Mesenchymal stem cell (in vitro differentiated cells and primary cell): Measurements from ENCODE around the gene PDZRN4.
A peak's percentile ranks its signal among the peaks of the same experiment; 100 is the strongest.

ENCODE experiments used
- DNase-seq: peaks from one replicate; pipeline ENCODE4 v3.0.0-alpha.2; 2013
- H2AFZ ChIP-seq: one replicate; pipeline ENCODE4 v1.6.1; 2013; ENCODE audit warnings: low read depth, mild to moderate bottlenecking, control low read depth, inconsistent platforms, low read length, moderate library complexity
- H2AK5ac ChIP-seq: 2 replicates; pipeline ENCODE4 v1.6.1; 2013; ENCODE audit warnings: low read length, moderate library complexity, mild to moderate bottlenecking, inconsistent platforms; ENCODE audit not compliant: severe bottlenecking
- H2BK120ac ChIP-seq: one replicate; pipeline ENCODE4 v1.6.1; 2013; ENCODE audit warnings: low read depth, mild to moderate bottlenecking, inconsistent platforms, low read length, moderate library complexity
- H2BK12ac ChIP-seq, 2 experiments: one replicate each; pipeline ENCODE4 v1.6.1; 2013; ENCODE audit warnings: inconsistent platforms in 2 of 2, low read length in 2 of 2, mild to moderate bottlenecking in 2 of 2, moderate library complexity in 2 of 2, control low read depth in 1 of 2
- H2BK15ac ChIP-seq: one replicate; pipeline ENCODE4 v1.6.1; 2013; ENCODE audit warnings: mild to moderate bottlenecking, low read depth, inconsistent platforms; ENCODE audit not compliant: poor library complexity, severe bottlenecking
- H2BK5ac ChIP-seq: 2 replicates; pipeline ENCODE4 v1.6.1; 2013; ENCODE audit warnings: low read depth, mild to moderate bottlenecking, low read length, control low read depth, inconsistent platforms; ENCODE audit not compliant: poor library complexity, severe bottlenecking
- H3K14ac ChIP-seq, 2 experiments: one replicate each; pipeline ENCODE4 v1.6.1; 2013; ENCODE audit warnings: inconsistent platforms in 2 of 2, low read length in 2 of 2, control low read depth in 1 of 2, mild to moderate bottlenecking in 1 of 2, moderate library complexity in 1 of 2
- H3K18ac ChIP-seq, 2 experiments: one replicate each; pipeline ENCODE4 v1.6.1; 2013; ENCODE audit warnings: inconsistent platforms in 2 of 2, low read length in 2 of 2, control low read depth in 1 of 2, low read depth in 1 of 2, mild to moderate bottlenecking in 1 of 2
- H3K23ac ChIP-seq, 2 experiments: one replicate each; pipeline ENCODE4 v1.6.1; 2013; ENCODE audit warnings: inconsistent platforms in 2 of 2, low read length in 2 of 2, mild to moderate bottlenecking in 2 of 2, moderate library complexity in 2 of 2, control low read depth in 1 of 2
- H3K27ac ChIP-seq: 2 replicates; pipeline ENCODE4 v1.5.1; 2013; ENCODE audit warnings: mild to moderate bottlenecking, moderate library complexity, low read length, control low read depth, inconsistent platforms; ENCODE audit not compliant: poor library complexity, severe bottlenecking
- H3K27me3 ChIP-seq, 2 experiments: 2 replicates each; pipeline versions ENCODE4 v1.6.1 to v1.7.0; 2013; ENCODE audit warnings: low read length in 2 of 2, mild to moderate bottlenecking in 2 of 2, moderate library complexity in 2 of 2, control low read depth in 1 of 2, inconsistent platforms in 1 of 2; ENCODE audit not compliant: control insufficient read depth in 1 of 2, insufficient read depth in 1 of 2
- H3K36me3 ChIP-seq, 2 experiments: 2 replicates each; pipeline versions ENCODE4 v1.6.1 to v1.7.0; 2013; ENCODE audit warnings: low read length in 2 of 2, control low read depth in 1 of 2, inconsistent platforms in 1 of 2, low read depth in 1 of 2, mild to moderate bottlenecking in 1 of 2; ENCODE audit not compliant: insufficient read depth in 2 of 2, control insufficient read depth in 1 of 2
- H3K4ac ChIP-seq, 2 experiments: one replicate each; pipeline ENCODE4 v1.6.1; 2013; ENCODE audit warnings: inconsistent platforms in 2 of 2, low read length in 2 of 2, mild to moderate bottlenecking in 2 of 2, moderate library complexity in 2 of 2, control low read depth in 1 of 2, low read depth in 1 of 2
- H3K4me1 ChIP-seq: 2 replicates; pipeline ENCODE4 v1.6.1; 2013; ENCODE audit warnings: low read depth, low read length, control low read depth; ENCODE audit not compliant: control insufficient read depth, insufficient read depth
- H3K4me2 ChIP-seq: 2 replicates; pipeline ENCODE4 v1.6.1; 2013; ENCODE audit warnings: low read length, mild to moderate bottlenecking, inconsistent platforms; ENCODE audit not compliant: poor library complexity, severe bottlenecking
- H3K4me3 ChIP-seq, 2 experiments: 2 replicates each; pipeline versions ENCODE4 v1.5.1 to v1.7.0; 2013; ENCODE audit warnings: low read length in 2 of 2, mild to moderate bottlenecking in 2 of 2, control low read depth in 1 of 2, low read depth in 1 of 2; ENCODE audit not compliant: insufficient read depth in 1 of 2
- H3K79me1 ChIP-seq: replicated peaks from 2 replicates; pipeline ENCODE4 v1.6.1; 2013; ENCODE audit warnings: mild to moderate bottlenecking, control low read depth, low read length, inconsistent platforms; ENCODE audit not compliant: poor library complexity, severe bottlenecking
- H3K9ac ChIP-seq: 2 replicates; pipeline ENCODE4 v1.7.0; 2013; ENCODE audit warnings: mild to moderate bottlenecking, low read length, moderate library complexity
- H3K9me3 ChIP-seq: 2 replicates; pipeline ENCODE4 v1.7.0; 2013; ENCODE audit warnings: mild to moderate bottlenecking, low read length; ENCODE audit not compliant: control insufficient read depth
- H4K8ac ChIP-seq: one replicate; pipeline ENCODE4 v1.6.1; 2013; ENCODE audit warnings: inconsistent platforms, mild to moderate bottlenecking, low read length, moderate library complexity
- H4K91ac ChIP-seq: one replicate; pipeline ENCODE4 v1.6.1; 2013; ENCODE audit warnings: mild to moderate bottlenecking, low read length, inconsistent platforms
- whole genome bisulfite sequencing: methylation state at CpG from one replicate; pipeline ENCODE4 v1.1.7; 2013; ENCODE audit warnings: mixed read lengths; 5-methylcytosine and 5-hydroxymethylcytosine counted together

The PDZRN4 gene

DNA sequence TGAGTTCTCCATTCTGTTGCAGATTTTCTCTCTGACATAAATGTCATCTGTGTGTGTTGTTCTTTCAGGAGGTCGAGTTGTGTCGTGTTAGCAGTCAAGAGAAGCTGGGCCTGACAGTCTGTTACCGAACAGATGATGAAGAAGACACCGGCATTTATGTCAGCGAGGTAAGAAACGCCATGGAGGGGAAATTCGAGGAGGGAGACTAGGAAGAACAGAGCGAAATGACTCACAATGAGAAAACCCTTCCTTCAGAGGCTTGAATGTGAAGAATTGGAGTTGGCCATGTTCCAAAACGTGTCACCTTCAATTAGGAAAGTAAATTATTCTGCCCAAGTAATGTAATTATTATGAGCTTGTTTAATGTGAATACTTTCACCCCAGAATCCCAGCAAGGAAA lies 364.5 kb downstream of the PDZRN4 start:
- Histone ChIP-seq H3K9me3 (no peaks in the 10 kb centered on the region), H3K27ac (no peak overlapping the region), H3K4me1 (no peaks in the 10 kb centered on the region), H2AK5ac (no peak overlapping the region), H2BK120ac (no peak overlapping the region), H3K27me3 (no peaks in the 10 kb centered on the region), H2AFZ (no peak overlapping the region), H2BK15ac (no peak overlapping the region), H4K91ac (no peak overlapping the region), H3K79me1 (no peaks in the 10 kb centered on the region), H4K8ac (no peak overlapping the region), H3K9ac (no peak overlapping the region), H3K4me3 (no peak overlapping the region), H3K23ac (no peak overlapping the region), H2BK12ac (no peak overlapping the region), H3K18ac (no peak overlapping the region), H3K36me3 (no peaks in the 10 kb centered on the region), H3K4me2 (no peak overlapping the region), H2BK5ac (no peak overlapping the region), H3K4ac (no peak overlapping the region), H3K14ac (no peak overlapping the region)
- WGBS, result 78% methylated on average over 8 of the region's 9 CpGs
- DNase-seq, result peak; percentile 6

DNA sequence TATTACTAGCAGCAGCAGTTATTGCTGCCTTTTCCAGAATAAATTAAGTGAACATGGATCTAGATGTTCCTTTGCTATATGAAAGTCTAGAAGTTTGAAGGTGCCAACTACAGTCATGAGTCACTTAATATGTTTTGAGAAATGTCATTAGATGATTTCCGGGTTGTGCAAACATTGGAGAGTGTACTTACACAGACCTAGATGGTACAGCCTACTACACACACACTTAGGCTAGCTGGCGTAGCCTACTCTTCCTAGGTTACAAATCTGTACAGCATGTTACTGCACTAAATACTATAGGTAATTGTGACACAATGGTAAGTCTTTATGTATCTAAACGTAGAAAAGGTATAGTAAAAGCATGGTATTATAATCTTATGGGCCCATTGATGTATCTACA lies 368.1 kb downstream of the PDZRN4 start:
- no peak overlapping the region for H3K4ac ChIP-seq

DNA sequence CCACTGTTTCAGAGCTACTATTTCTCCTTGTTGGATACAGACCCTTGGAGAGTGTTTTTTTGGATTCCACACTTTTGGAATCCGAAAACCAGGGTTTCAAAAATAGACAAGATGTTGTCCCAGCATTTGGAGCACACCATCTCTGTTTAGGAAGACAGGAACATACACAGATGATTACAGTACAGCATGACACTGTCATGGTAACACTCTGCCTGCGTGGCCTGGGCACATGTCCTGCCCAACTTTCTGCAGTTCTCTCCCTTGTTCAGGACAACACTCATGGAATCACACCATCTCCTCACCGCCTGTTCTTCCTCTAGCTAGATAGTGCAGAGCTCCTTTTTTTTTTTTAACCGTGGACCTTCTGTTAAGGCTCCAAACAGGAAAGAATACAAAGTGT lies 369.2 kb downstream of the PDZRN4 start:
- Histone ChIP-seq H3K4ac (no peak overlapping the region), H3K4me2 (no peak overlapping the region), H4K91ac (no peak overlapping the region), H3K4me3 (no peak overlapping the region), H2BK120ac (no peak overlapping the region), H2AFZ (no peak overlapping the region), H3K79me1 (no peaks in the 10 kb centered on the region), H3K27me3 (no peaks in the 10 kb centered on the region), H3K18ac (no peak overlapping the region), H3K9me3 (no peaks in the 10 kb centered on the region), H3K4me1 (no peaks in the 10 kb centered on the region), H2AK5ac (no peak overlapping the region), H3K36me3 (no peaks in the 10 kb centered on the region), H2BK15ac (no peak overlapping the region), H3K9ac (no peak overlapping the region), H4K8ac (no peak overlapping the region), H3K14ac (no peak overlapping the region), H2BK12ac (no peak overlapping the region), H2BK5ac (no peak overlapping the region), H3K23ac (no peak overlapping the region), H3K27ac (no peak overlapping the region)
- 76% methylated on average over 4 of the region's 4 CpGs for WGBS
- DNase-seq, result no peak

More for the DNA sequence above, 368.1 kb downstream of the PDZRN4 start:
- no peak overlapping the region for H2BK120ac ChIP-seq
- H2AK5ac ChIP-seq, result no peak overlapping the region
- DNase-seq, result no peak
- H3K36me3 ChIP-seq, result no peaks in the 10 kb centered on the region
- H2AFZ ChIP-seq, result no peak overlapping the region
- H4K91ac ChIP-seq, result no peak overlapping the region
- no peak overlapping the region for H3K9ac ChIP-seq
- H3K18ac ChIP-seq, result no peak overlapping the region
- no peak overlapping the region for H2BK5ac ChIP-seq
- H3K4me2 ChIP-seq, result no peak overlapping the region
- H2BK12ac ChIP-seq, result no peak overlapping the region
- H3K79me1 ChIP-seq, result no peaks in the 10 kb centered on the region
- H3K27me3 ChIP-seq, result no peaks in the 10 kb centered on the region
- WGBS, result 94% methylated on average over 2 of the region's 3 CpGs
- no peaks in the 10 kb centered on the region for H3K9me3 ChIP-seq
- no peak overlapping the region for H3K27ac ChIP-seq
- no peak overlapping the region for H3K4me3 ChIP-seq
- H3K14ac ChIP-seq, result no peak overlapping the region
- H2BK15ac ChIP-seq, result no peak overlapping the region
- H4K8ac ChIP-seq, result no peak overlapping the region
- H3K23ac ChIP-seq, result no peak overlapping the region
- no peaks in the 10 kb centered on the region for H3K4me1 ChIP-seq

DNA sequence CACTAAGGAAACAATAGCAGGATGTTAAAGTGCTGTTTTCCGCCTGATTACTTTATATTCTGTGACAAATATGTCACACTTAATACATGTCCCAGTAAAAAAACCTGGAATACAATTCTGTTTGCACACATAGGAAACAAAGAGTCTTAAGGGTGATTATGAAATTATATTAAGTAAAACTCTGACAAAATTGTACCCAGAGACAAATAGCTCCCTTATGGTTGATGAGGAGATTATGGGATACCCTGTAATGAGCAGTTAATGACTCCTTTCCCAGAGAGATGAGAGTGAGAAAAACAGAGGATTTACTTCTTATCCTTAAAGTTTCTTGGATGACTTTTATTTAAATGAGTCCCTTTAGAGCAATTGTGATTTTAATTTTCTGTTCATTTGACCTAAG lies 370.6 kb downstream of the PDZRN4 start:
- H3K27ac ChIP-seq, result no peak overlapping the region
- H2BK12ac ChIP-seq, result no peak overlapping the region
- 100% methylated on average over 1 of the region's 1 CpG for WGBS
- H4K91ac ChIP-seq, result no peak overlapping the region
- no peaks in the 10 kb centered on the region for H3K27me3 ChIP-seq
- no peak overlapping the region for H2BK15ac ChIP-seq
- no peaks in the 10 kb centered on the region for H3K79me1 ChIP-seq
- no peaks in the 10 kb centered on the region for H3K36me3 ChIP-seq
- no peak overlapping the region for H4K8ac ChIP-seq
- H2AK5ac ChIP-seq, result no peak overlapping the region
- H2AFZ ChIP-seq, result no peak overlapping the region
- H3K4me1 ChIP-seq, result no peaks in the 10 kb centered on the region
- no peak overlapping the region for H3K23ac ChIP-seq
- H3K4me2 ChIP-seq, result no peak overlapping the region
- no peak overlapping the region for H3K14ac ChIP-seq
- no peak overlapping the region for H3K4me3 ChIP-seq
- no peak overlapping the region for H3K4ac ChIP-seq
- no peak overlapping the region for H3K9ac ChIP-seq
- DNase-seq, result no peak
- no peaks in the 10 kb centered on the region for H3K9me3 ChIP-seq
- H2BK120ac ChIP-seq, result no peak overlapping the region
- H3K18ac ChIP-seq, result no peak overlapping the region
- no peak overlapping the region for H2BK5ac ChIP-seq
